ENCODE measurements around the gene SLC13A4. TPM values are rescaled to one million over a fixed set of nuclear protein-coding genes. Genes with fewer than 3 reads are reported as not detected.

Gene SLC13A4
- total and polyA plus RNA-seq, 2 of the 4 experiments (the other 2 are of a cell fraction), result 0.10 TPM; not detected in 1

DNA sequence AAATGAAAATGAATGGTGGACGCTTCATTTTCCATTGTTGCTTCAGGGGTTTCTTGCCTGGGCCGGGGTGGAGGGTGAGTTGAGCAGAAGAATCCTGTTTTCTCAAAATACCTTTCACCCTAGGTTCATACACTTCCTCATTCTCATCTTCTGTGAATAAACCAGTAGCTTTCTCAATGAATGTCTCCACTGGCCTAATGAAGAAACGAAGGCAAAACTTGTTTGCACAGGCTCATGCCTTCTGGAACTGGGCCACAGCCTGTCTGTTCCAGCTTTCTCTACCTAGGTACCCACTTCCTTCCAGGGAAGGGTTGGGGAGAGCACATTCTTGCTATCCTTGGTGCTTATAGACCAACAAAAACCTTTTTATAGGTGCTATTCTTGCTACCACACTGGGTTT is 44.4 kb downstream of the SLC13A4 start:
- TF ChIP-seq RAD21 (IDR thresholded peaks at IDR 0.05; ENCODE audit: low read length) (no peak), RCOR1 (IDR thresholded peaks at IDR 0.05; ENCODE audit: insufficient replicate concordance, low read length) (no peak), MAZ (IDR thresholded peaks at IDR 0.05; ENCODE audit: borderline replicate concordance, low read depth, low read length) (no peak), CEBPB (IDR thresholded peaks at IDR 0.05; ENCODE audit: low read depth, low read length) (no peak), BHLHE40 (IDR thresholded peaks at IDR 0.05; ENCODE audit: low read depth, low read length) (no peak), SMC3 (IDR thresholded peaks at IDR 0.05; ENCODE audit: low read depth, low read length) (no peak), FOS (IDR thresholded peaks at IDR 0.05; ENCODE audit: low read depth, low read length) (no peak), NFE2L2 (IDR thresholded peaks at IDR 0.05; ENCODE audit: low read depth, low read length) (no peak), POLR2A (IDR thresholded peaks at IDR 0.05; ENCODE audit: low read depth, low read length) (no peak)
- TF ChIP-seq, protein P1, sequence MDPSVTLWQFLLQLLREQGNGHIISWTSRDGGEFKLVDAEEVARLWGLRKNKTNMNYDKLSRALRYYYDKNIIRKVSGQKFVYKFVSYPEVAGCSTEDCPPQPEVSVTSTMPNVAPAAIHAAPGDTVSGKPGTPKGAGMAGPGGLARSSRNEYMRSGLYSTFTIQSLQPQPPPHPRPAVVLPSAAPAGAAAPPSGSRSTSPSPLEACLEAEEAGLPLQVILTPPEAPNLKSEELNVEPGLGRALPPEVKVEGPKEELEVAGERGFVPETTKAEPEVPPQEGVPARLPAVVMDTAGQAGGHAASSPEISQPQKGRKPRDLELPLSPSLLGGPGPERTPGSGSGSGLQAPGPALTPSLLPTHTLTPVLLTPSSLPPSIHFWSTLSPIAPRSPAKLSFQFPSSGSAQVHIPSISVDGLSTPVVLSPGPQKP (IDR thresholded peaks at IDR 0.05; ENCODE audit: borderline replicate concordance, low read depth, low read length), result no peak
- TF ChIP-seq, protein P2, sequence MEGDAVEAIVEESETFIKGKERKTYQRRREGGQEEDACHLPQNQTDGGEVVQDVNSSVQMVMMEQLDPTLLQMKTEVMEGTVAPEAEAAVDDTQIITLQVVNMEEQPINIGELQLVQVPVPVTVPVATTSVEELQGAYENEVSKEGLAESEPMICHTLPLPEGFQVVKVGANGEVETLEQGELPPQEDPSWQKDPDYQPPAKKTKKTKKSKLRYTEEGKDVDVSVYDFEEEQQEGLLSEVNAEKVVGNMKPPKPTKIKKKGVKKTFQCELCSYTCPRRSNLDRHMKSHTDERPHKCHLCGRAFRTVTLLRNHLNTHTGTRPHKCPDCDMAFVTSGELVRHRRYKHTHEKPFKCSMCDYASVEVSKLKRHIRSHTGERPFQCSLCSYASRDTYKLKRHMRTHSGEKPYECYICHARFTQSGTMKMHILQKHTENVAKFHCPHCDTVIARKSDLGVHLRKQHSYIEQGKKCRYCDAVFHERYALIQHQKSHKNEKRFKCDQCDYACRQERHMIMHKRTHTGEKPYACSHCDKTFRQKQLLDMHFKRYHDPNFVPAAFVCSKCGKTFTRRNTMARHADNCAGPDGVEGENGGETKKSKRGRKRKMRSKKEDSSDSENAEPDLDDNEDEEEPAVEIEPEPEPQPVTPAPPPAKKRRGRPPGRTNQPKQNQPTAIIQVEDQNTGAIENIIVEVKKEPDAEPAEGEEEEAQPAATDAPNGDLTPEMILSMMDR (conservative IDR thresholded peaks at IDR 0.05; ENCODE audit: low read depth, low read length), result no peak
- TF ChIP-seq, protein P3, sequence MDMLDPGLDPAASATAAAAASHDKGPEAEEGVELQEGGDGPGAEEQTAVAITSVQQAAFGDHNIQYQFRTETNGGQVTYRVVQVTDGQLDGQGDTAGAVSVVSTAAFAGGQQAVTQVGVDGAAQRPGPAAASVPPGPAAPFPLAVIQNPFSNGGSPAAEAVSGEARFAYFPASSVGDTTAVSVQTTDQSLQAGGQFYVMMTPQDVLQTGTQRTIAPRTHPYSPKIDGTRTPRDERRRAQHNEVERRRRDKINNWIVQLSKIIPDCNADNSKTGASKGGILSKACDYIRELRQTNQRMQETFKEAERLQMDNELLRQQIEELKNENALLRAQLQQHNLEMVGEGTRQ (IDR thresholded peaks at IDR 0.05; ENCODE audit: low read depth, low read length), result no peak
- in situ Hi-C loops (cut with MboI; ENCODE audit: low sequenced_read_pairs) (no loop called here), intact Hi-C loops (cut with micrococcal nuclease) (no loop called here), dilution Hi-C loops (cut with HindIII; ENCODE audit: low sequenced_read_pairs, unreplicated experiment) (no loop called here)
- H3K9ac ChIP-seq (ENCODE audit: low read depth, low read length), result no peak overlapping the region
- peak overlapping the region; percentile 55 for H2BK5ac ChIP-seq (ENCODE audit: low read depth, low read length, poor library complexity, severe bottlenecking)
- peaks cover 30 to 70% of the 10 kb centered on the region in 2 experiments for H3K79me1 ChIP-seq (ENCODE audit: low read depth in 1 of 2, low read length in 2 of 2)
- 0 out of 2 replicates have a peak, but pooled peaks cover 6% of the 10 kb centered on the region for H4K20me1 ChIP-seq (ENCODE audit: insufficient read depth, low read length)
- no peaks in the 10 kb centered on the region for H3K27me3 ChIP-seq (ENCODE audit: control insufficient read depth, insufficient read depth, low read length)
- peak overlapping the region; percentile 47; the same call in 1 of the 2 replicates for H3K4ac ChIP-seq (ENCODE audit: low read depth, low read length)
- no peak overlapping the region for H3K56ac ChIP-seq (ENCODE audit: extremely low read depth, insufficient read depth, low read length)
- H3K14ac ChIP-seq (replicated peaks; ENCODE audit: low read depth, low read length), result peak overlapping the region; percentile 69
- POLR2A ChIA-PET (ENCODE audit: unreplicated experiment), result no interaction called here
- no peak overlapping the region for H2AK9ac ChIP-seq (replicated peaks; ENCODE audit: low read depth, low read length, poor library complexity)
- peak overlapping the region; percentile 22 to 62; a peak in 3 of 4 replicates for H4K8ac ChIP-seq (ENCODE audit: low read depth in 2 of 2, low read length in 2 of 2)
- DNase-seq (no peak), ATAC-seq (ENCODE audit: low read depth) (no peak)
- H3K36me3 ChIP-seq (ENCODE audit: control insufficient read depth, insufficient read depth, low read length), result peaks cover 5% of the 10 kb centered on the region
- H3K9me1 ChIP-seq (ENCODE audit: insufficient read depth, low read length), result peaks cover 32% of the 10 kb centered on the region
- peak overlapping the region; percentile 54 for H2AFZ ChIP-seq (replicated peaks; ENCODE audit: low read length, poor library complexity)
- peaks cover 17% of the 10 kb centered on the region for H3K4me1 ChIP-seq (ENCODE audit: control insufficient read depth, insufficient read depth, low read length)
- no CpG with 5 or more reads among the region's 3 CpGs for WGBS, 2 experiments (ENCODE audit: extremely low coverage in 2 of 2, insufficient read length in 1 of 2)
- no peak overlapping the region for H3K18ac ChIP-seq (ENCODE audit: low read depth, low read length)
- H3K23ac ChIP-seq (ENCODE audit: low read depth, low read length), result no peak overlapping the region; the same call in 1 of the 2 replicates
- peak overlapping the region; percentile 48; the same call in 1 of the 2 replicates for H2BK20ac ChIP-seq (ENCODE audit: low read depth, low read length)
- H3K4me3 ChIP-seq (ENCODE audit: insufficient read depth, low read depth, low read length), result no peak overlapping the region
- H2AK5ac ChIP-seq (ENCODE audit: low read depth, low read length), result peak overlapping the region; percentile 70
- no peak overlapping the region for H2BK15ac ChIP-seq (ENCODE audit: low read depth, low read length)
- H3K9me3 ChIP-seq (ENCODE audit: control insufficient read depth, insufficient read depth, low read length), result no peaks in the 10 kb centered on the region
- BruUV-seq (replicated peaks), result no TSS peak
- no peak overlapping the region for H4K5ac ChIP-seq (ENCODE audit: low read depth, low read length)
- peak overlapping the region; percentile 51 for H4K91ac ChIP-seq (ENCODE audit: insufficient read depth, low read depth, low read length)
- H3K27ac ChIP-seq (ENCODE audit: insufficient read depth, low read length), result no peak overlapping the region; the same call in 1 of the 2 replicates
- H2BK120ac ChIP-seq (ENCODE audit: low read depth, low read length), result peak overlapping the region; percentile 60; the same call in 1 of the 2 replicates
- CTCF ChIA-PET, result interaction anchor here (2.2 kb wide), 1 partner anchor 10 kb away, joined by 6 read pairs; no protein-coding TSS in a partner anchor
- H3K4me2 ChIP-seq (ENCODE audit: low read depth, low read length), result no peak overlapping the region

Data from IMR-90 (cell line).